HG03103 (cell line): ENCODE data around the gene GGA1.
"Not testable (repeated sequence)": the region's sequence is repeated elsewhere in the genome, so short reads cannot be mapped to it uniquely, and the experiment has no call there.

Experiments
- ATAC-seq: cut with Tn5 transposase; IDR thresholded peaks from one replicate; pipeline ENCODE4 v1.9.1; 2021; ENCODE audit warnings: low read depth; ENCODE audit not compliant: unreplicated experiment

GGA1 gene

GRCh38 chr22:37607010-37607934 lies 1.4 kb upstream of the GGA1 start:
- no peak for ATAC-seq

- ATAC-seq = peak; percentile 6
Measured at GRCh38 chr22:37607935-37608476, 628 bp upstream of the GGA1 start.

GRCh38 chr22:37609240-37610152 lies 862 bp downstream of the GGA1 start:
- peak; percentile 3 for ATAC-seq

GRCh38 chr22:37610153-37610475 lies 1.5 kb downstream of the GGA1 start:
- not testable (repeated sequence) for ATAC-seq

GRCh38 chr22:37610480-37611129 lies 2.0 kb downstream of the GGA1 start:
- ATAC-seq = no peak

- no peak for ATAC-seq
Measured at GRCh38 chr22:37611207-37611606, 2.6 kb downstream of the GGA1 start.

- no peak for ATAC-seq
Measured at GRCh38 chr22:37616201-37617083, 7.8 kb downstream of the GGA1 start.

GRCh38 chr22:37617431-37617830 lies 8.8 kb downstream of the GGA1 start:
- no peak for ATAC-seq

- no peak for ATAC-seq
Measured at GRCh38 chr22:37618072-37618656, 9.5 kb downstream of the GGA1 start.

- ATAC-seq = no peak
Measured at GRCh38 chr22:37618674-37619073, 10.0 kb downstream of the GGA1 start.

GRCh38 chr22:37619991-37620390 lies 11.4 kb downstream of the GGA1 start:
- ATAC-seq = no peak

GRCh38 chr22:37621352-37621860 lies 12.8 kb downstream of the GGA1 start:
- no peak for ATAC-seq

- no peak for ATAC-seq
Measured at GRCh38 chr22:37623075-37624016, 14.7 kb downstream of the GGA1 start.

- ATAC-seq = no peak
Measured at GRCh38 chr22:37624017-37624365, 15.4 kb downstream of the GGA1 start.

- ATAC-seq = no peak
Measured at GRCh38 chr22:37624876-37625275, 16.2 kb downstream of the GGA1 start.

GRCh38 chr22:37625737-37626136 lies 17.1 kb downstream of the GGA1 start:
- ATAC-seq = no peak

GRCh38 chr22:37626144-37626543 lies 17.5 kb downstream of the GGA1 start:
- no peak for ATAC-seq

- ATAC-seq = no peak
Measured at GRCh38 chr22:37626556-37627075, 18.0 kb downstream of the GGA1 start.
